DMS53 (cell line): ENCODE measurements around the gene MAST2.
"Not testable (repeated sequence)": the region's sequence is repeated elsewhere in the genome, so short reads cannot be mapped to it uniquely, and the experiment has no call there.

ENCODE experiments used
- DNase-seq: peaks from one replicate; lab custom pipeline; 2025; lab: John Stamatoyannopoulos, UW

Gene MAST2

DNA sequence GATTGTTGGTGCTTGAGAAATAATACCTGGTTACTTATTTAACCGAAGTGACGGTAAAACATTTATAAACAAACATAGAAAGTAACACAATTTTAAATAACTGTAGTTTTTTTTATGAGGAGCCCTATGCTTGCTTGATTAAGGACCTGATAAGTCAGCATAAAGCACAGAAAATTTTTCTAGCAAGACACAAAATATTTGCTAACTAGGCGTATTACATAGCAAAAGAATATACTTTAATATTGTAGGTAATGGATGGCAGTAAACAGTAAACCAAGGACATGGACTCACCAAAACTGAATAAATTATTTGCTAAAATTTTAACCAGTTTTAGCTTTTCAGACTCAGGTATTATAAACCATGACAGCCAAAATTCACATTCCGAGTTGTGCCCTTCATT lies 90.9 kb downstream of the MAST2 start:
- no peak for DNase-seq

DNA sequence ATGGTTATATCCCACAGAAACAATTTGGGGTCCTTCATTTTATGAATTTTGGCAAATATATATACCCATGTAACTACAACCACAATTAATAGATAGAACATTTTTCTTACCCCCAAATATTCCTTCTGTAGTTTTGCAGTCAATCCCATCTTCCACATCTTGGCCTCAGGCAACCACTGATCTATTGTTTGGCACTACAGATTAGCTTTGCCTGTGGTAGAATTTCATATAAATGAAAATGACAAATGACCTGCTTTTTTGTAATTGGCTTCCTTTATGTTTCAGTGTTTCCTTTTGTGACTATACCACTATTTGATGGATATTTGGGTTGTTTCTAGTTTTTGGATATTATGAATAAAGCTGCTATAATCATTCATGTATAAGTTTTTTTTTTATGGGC lies 91.5 kb downstream of the MAST2 start:
- DNase-seq: no peak

DNA sequence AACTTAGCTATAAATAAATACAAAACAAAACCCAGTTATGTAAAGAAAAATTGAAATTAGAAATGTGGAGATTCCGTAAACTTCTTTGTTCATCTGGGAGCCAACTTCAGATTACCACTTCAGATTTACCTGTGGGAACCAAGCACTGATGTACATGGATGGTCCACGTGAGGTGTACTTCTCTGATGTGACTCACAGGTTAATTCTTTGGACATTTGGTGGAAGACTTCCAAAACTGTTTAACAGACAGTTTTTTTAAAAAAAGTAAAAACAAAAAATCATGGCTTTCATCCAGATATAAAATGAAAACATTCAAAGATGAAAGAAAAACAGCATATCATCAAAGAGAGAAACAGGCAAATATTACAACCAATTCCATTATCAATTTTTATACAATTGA lies 92.0 kb downstream of the MAST2 start:
- no peak for DNase-seq

DNA sequence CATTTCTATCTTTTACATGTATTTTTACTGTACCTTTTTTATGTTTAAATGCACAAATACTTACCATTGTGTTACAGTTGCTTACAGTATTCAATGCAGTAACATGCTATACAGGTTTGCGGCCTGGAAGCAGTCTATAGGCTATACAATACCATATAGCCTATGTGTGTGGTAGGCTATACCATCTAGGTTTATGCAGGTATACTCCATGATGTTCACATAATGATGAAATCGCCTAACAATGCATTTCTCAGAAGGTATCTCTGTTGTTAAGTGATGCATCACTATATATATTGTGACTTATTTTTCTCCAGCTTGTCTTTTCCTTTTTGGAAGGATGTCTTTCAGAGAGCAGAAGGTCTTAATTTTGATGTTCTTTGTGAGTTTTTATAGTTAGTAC lies 103.5 kb downstream of the MAST2 start:
- no peak for DNase-seq

DNA sequence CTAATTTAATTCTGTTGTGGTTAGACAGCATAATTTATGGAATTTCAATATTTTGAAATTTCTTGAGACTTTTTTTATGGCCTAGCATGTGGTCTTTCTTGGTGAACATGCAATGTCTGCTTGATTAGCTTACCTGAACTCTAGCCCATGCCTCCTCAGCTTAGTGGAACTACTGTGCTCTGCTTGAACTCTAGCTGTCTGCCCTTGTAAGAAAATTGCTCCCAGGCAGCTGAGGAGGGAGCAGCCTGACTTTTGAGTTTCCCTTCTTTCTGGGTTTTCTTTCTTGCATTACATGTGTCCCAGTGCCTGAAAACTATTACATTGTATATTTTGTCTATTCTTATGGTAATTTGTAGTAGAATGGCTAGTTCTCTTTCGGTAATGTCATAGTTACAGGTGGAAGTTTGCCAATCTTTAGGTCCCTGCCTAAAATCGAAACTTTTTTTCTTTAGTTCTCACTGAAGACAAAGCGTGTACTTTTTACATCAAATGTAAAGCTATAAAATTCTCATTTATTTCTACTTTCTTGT lies 105.3 kb downstream of the MAST2 start:
- no peak for DNase-seq

DNA sequence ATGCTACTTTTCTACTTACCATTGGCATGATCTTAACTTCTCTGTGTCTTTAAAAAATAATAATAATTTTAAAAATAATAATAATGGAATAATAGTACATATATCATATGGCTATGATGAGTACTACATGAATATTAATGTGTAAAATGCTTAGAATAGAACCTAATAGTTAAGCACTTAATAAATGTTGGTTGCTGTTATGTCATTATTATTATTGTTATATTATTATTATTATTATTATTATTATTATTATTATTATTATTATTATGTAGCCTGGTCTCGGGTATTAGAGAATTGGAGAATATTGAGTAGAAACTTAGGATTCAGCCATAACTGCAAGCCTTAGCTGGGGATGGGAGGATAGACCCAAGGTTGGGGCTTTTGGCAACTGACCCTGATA lies 108.2 kb downstream of the MAST2 start:
- DNase-seq: no peak

DNA sequence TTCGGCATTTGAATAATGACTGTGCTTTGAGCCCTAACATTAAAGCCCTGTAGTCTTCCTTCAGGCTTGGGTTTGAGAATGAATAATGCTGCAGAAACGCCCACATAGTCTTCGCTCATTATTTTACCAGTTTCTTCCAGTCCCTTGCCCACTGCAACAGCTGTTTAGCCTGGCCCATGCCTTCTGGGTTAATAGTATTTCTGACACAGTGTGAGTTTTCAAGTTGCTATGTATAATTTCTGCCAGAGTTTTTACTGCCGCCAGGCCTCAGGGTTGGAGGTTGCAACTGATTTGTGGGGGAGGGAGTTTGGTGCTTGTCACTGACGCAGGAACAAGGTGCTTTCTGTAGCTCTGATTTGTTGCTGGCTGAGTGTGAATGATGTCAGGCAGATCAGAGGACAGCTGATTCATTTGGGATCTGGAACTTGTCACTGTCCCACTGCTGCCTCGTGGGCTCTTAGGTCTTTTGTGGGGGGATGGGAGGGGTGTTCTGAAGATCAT lies 109.8 kb downstream of the MAST2 start:
- no peak for DNase-seq

DNA sequence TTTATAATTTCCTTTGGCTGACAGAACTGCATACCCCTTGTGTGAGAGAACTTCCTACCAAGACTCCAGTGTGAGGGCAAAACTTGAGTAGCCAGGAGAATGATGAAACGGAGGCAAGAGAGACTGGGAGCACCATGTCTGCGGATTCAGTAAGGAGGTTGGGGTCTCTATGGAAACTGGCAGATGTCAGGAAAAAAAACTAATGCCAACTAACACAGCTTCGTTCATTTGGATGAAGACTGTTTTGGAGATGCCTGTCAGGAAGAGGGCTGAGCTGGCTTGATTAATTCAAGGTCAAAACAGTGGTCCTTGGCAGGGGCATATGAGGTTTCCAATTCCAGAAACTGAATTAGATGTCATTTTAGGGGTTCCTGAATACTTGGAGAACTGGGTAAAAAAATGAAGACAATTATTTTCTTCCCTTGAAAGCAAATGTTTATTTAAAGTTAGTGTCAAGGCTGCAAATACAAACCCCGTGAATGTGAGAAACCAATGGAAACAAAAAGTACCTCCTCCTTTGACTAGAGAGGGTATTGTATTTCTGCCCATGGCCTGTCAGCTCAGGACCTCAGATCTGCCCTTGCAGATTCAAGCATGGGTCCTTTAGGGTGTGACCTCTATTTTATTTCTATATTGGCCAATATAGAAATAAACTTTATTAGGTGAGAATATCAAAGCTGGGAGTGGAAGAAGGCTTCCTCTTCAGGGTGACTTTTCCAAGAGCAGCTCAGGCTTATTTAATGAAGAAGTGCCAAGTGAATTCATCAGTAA lies 110.5 kb downstream of the MAST2 start:
- DNase-seq: no peak

DNA sequence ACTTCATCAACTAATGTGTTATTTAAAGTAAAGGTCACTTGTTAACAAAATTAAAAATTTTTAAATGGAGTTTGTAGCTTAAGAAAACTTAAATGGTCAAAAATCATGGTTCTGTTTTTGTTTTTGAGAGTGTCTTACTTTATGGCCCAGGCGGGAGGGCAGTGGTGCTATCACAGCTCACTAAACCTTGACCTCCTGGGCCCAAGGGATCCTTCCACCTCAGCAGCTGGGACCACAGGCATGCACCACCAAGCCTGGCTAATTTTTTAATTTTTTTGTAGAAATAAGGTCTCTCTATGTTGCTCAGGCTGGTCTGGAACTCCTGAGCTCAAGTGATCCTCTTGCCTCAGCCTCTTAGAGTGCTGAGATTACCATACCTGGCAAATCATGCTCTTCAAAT lies 111.4 kb downstream of the MAST2 start:
- no peak for DNase-seq

DNA sequence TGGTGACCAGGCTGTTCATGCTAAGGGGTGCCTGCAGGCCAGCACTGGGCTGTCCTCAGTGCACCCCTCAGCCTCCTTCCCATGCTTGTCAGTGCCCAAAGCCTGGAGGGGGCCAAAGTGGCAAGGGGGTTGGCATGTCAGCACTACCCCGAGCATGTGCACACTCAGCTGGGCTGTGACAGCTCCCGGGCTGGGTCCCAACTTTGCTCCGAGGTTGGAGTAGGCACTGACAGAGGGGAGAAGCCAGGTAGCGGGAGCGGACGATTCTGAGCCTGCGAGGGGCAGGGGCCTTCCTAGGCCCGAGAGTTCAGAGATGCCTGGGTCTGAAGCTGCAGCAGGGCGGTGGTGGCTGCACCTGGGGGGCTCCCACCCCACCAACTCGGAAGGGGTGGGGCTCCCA lies 119.0 kb downstream of the MAST2 start:
- no peak for DNase-seq

DNA sequence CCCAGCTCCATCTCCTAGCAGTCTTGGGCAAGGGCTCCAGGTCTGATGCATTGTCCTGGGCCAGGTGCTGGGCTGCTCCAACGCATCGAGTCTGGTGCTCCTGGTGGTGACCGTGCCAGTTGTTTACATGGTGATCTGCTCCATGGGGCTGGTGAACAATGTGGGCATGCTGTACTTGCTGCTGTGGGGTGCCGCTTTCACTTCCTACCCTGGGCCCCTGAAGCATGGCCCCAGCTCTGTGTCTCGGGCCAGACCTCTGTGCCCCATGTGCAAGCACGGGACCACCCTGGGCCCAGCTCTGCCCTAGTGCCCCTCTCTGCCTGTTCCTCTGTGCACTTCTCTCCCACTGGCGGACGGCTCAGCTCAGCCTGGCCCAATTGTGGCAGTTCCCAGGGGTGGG lies 119.4 kb downstream of the MAST2 start:
- DNase-seq: no peak

DNA sequence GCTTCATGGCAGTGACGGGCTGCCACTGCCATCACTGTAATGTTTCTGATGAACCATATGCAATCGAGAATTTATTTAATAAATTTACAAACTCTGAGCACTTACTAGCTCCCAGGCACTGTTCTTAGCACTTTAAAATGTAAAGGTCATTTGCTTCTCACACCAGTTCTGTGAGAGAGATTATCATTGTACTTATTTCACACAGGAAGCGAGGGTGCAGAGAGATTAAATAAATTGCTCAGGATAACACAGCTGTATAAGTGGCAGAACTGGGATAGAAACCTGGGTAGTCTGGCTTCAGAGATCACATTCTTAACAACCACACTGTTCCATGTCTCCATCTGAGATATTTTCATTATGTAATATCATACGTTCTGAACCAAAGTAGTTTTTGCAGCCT lies 119.9 kb downstream of the MAST2 start:
- no peak for DNase-seq

DNA sequence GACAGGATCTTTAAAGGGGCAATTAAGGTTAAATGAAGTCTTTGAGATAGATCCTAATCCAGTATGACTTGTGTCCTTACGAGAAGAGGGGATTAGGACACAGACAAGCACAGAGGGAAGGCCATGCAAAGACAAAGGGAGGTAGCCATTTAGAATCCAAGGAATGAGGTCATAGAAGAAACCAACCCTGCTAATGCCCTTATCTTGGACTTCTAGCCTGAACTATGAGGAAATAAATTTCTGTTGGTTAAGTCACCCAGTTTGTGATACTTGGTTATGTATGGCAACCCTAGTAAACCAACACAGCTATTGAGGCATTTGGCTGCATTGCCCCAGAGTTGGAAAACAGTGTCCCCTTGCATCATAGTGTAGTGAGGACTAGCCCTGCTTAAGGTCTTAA lies 121.3 kb downstream of the MAST2 start:
- no peak for DNase-seq

DNA sequence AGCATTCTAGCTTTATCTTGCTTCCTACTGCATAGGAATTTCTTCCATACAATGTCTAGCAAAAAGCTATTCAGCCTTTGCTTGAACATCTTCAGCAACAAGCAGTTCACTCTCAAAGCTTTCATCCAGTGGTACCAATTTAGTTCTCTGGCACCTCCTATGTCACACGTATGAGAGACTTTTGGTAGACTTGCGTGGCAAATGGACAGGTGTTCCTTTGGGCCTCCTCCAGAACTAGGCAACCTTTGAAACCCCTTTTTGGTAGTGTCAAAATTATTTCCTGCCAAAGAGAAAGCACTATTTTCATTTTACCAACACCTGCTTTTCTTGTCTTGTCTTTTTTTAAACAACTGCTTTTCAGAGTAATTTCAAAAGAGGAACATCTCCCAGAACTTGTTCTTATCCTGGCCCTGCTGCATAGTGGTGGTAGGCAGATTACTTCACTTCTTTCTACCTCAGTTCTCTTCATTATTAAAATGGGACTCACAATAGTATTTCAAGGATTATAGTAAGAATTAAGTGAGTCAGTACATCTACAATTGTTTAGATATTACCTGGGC lies 122.4 kb downstream of the MAST2 start:
- no peak for DNase-seq

DNA sequence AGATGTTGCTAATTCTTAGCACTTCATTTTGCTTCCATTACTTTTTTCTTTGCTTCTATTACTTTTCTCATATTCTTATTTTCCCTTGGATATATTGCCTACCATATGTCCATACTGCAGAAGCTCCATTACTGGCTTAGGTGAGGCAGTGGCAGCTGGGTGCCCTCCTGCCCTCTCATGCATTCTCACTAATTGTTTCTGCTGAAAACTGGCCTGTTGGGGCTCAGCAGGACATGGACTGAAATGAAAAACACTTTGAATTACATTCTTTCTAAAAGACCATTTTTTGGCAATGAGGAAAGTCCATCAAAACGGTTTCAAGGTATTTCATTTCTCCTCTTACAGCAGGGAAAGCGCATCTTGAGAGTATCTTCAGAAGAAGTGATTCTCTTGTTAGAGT lies 122.9 kb downstream of the MAST2 start:
- DNase-seq: no peak

DNA sequence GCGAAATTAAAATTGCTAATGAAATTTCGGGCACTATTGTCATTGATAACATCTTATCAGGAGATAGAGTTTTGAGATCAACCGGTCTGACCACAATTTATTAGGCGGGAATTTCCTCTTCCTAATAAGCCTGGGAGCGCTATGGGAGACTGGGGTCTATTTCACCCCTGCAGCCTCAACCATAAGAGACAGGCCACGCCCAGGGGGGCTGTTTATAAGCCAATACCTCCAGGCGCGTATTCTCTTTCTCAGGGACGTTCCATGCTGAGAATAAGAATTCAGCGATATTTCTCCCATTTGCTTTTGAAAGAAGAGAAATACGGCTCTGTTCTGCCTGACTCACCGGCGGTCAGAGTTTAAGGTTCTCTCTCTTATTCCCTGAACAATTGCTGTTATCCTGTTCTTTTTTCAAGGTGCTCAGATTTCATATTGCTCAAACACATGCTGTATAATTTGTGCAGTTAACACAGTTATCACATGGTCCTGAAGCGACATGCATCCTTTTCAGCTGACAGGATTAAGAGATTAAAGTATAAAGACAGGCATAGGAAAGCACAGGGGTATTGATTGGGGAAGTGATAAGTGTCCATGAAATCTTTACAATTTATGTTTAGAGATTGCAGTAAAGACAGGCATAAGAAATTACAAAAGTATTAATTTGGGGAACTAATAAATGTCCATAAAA lies 124.0 kb downstream of the MAST2 start:
- not testable (repeated sequence) for DNase-seq

DNA sequence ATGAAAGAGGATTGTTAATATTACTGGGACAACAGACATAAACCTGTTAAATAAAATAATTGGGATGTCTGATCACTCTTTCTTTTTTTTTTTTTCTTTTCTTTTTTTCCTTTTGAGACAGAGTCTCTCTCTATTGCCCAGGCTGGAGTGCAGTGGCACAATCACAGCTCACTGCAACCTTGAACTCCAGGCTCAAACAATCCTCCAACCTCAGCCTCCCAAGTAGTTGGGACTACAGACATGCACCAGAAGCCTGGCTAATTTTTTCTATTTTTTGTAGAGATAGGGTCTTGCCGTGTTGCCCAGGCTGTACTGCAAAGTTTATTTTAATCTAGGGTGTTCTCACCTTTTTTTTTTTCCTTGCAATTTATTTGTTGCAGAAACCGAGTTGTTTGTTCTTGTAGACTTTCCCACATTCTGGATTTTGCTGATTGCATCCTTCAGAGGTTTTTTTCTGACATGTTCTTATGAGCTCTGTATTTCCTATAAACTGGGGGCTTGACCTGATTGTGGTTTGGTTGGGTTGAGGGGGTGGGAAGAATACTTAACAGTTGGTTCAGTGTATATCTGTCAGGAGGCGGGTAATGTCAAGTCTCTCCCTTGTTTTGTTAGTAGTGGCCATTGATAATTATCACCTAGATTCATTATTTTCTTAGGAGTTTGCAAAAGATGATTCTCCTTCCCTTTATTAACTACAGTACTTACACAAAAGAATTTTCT lies 125.2 kb downstream of the MAST2 start:
- no peak for DNase-seq

DNA sequence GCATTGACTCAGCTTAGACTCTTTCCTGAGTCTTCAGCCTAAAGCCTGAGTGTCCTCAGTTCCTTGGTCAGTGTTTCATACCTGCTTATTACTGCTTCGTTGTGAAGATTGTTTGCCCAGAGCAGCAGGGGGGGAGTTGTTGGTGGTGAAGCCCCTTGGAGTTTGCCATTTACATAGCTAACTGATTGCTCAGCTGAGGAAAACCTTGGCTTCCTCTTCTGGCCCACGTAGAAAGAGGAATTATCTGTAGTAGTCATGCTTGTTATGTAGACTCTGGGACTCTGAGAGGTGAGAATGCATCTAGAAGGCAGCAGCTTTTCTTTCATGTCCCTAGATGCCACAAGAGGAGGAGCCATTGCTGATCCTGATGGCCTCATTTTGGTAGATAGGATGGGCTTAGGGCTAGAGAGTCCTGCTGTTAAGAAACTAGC lies 125.9 kb downstream of the MAST2 start:
- DNase-seq: peak; percentile 24

DNA sequence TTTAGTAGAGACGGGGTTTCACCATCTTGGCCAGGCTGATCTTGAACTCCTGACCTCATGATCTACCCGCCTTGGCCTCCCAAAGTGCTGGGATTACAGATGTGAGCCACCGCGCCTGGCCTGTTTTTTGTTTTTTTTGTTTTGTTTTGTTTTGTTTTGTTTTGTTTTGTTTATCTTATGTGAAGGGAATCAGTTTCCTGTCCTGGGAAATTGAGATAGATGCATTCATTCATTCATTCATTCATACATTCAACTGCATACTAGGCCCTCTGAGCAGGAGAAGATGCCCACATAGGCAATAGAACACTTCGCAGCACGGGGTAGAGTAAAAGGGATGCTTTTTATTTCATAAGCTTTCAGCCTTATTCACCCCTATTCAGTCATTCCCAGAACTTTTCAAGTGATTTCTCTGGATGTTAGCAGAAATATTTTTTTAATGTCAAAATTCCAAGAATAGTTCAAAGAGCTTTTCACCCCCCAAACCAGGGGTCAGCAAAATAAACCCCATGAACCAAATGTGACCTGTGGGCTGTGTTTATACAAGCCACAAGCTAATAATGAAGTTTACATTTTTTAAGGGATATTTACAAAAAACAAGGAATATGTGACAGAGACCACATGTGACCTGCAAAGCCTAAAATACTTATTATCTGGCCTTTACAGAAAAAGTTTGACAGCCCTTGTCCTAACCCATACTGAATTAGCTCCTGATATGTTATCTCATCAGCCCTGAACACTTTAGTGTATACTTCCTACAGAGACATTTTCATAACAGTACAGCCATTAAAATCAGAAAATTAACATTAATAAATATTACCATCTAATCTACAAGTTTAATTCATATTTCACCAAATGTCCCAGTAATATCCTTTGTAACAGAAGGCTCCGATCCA lies 127.1 kb downstream of the MAST2 start:
- DNase-seq: no peak

DNA sequence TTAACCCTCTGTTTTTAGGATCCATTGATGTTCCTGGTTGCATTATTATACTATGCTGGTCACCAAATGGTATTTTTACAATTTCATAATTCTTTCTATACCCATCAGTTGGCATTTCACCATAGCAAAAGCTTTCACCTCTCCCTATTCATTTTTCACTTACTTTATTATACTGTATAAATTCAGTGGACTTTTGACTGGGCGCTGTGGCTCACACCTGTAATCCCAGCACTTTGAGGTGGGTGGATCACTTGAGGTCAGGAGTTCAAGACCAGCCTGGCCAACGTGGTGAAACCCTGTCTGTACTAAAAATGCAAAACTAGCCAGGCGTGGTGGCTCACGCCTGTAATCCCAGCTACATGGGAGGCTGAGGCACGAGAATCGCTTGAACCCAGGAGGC lies 128.8 kb downstream of the MAST2 start:
- not testable (repeated sequence) for DNase-seq

DNA sequence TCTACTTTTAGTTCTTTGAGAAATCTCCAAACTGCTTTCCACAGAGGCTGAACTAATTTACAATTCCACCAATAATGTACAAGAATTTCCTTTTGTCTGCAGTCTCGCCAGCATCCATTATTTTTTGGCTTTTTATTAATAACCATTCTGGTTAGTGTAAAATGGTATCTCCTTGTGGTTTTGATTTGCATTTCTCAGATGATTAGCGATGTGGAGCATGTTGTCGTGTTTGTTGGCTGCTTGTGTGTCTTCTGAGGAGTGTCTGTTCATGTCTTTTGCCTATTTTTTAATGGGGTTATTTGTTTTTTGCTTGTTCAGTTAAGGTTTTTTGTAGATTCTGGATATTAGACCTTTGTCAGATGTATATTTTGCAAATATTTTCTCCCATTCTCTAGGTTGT lies 131.5 kb downstream of the MAST2 start:
- DNase-seq: no peak
